HepG2 (cell line): ENCODE results near the gene ZBTB4. TPM values are rescaled to one million over a fixed set of nuclear protein-coding genes. Genes with fewer than 3 reads are reported as not detected.
A peak's percentile ranks its signal among the peaks of the same experiment; 100 is the strongest.

ENCODE experiments used
- ERF ChIP-seq: IDR thresholded peaks from 2 replicates; pipeline ENCODE4 v1.6.1; 2018; ENCODE audit warnings: missing biosample characterization, missing genetic modification reagents
- KLF9 ChIP-seq: IDR thresholded peaks from 2 replicates; pipeline ENCODE4 v1.6.1; 2016; ENCODE audit warnings: low read depth
- ZNF570 ChIP-seq: sonication (generic); formaldehyde crosslinking; IDR thresholded peaks from 2 replicates; pipeline ENCODE4 v1.4.0; 2020; ENCODE audit warnings: mild to moderate bottlenecking, missing genetic modification reagents, borderline replicate concordance
- ZNF781 ChIP-seq: sonication (generic); formaldehyde crosslinking; IDR thresholded peaks from 2 replicates; pipeline ENCODE4 v1.5.1; 2020; ENCODE audit warnings: borderline replicate concordance, mild to moderate bottlenecking, missing genetic modification reagents; ENCODE audit errors: not compliant biosample characterization
- polyA plus RNA-seq, 8 experiments: library from polyadenylated mRNA; depleted of rRNA in 3 of 8; stranded (reverse) in 7 of 8; unstranded in 1 of 8; fragments of >200 nt; fragmentation: Illumina TruSeq in 4 of 8; extraction: Trizol in 4 of 8; gene quantifications; 2 replicates each; pipeline versions ENCODE4 v1.2.1 to v1.2.3, GENCODE V29; 2011 to 2016; ENCODE audit warnings: low read depth in 4 of 8, missing spikeins in 1 of 8, mixed read lengths in 1 of 8; ENCODE audit not compliant: insufficient read depth in 1 of 8
- total RNA-seq, 5 experiments: library from RNA; depleted of rRNA; stranded (reverse); fragments of >200 nt; fragmentation: Illumina TruSeq; extraction: Trizol; gene quantifications; 2 replicates each; pipeline ENCODE4 v1.2.3, GENCODE V29; 2016; ENCODE audit warnings: low read depth in 1 of 5
- TF ChIP-seq, protein P1 (sequence below): sonication (generic); formaldehyde crosslinking; IDR thresholded peaks from 2 replicates; pipeline ENCODE4 v1.4.0; 2020; ENCODE audit warnings: missing genetic modification reagents
- TF ChIP-seq, protein P2 (sequence below): sonication (generic); formaldehyde crosslinking; IDR thresholded peaks from 2 replicates; pipeline ENCODE4 v1.8.0; 2023; ENCODE audit warnings: mild to moderate bottlenecking, missing genetic modification reagents
- TF ChIP-seq, protein P3 (sequence below): IDR thresholded peaks from 2 replicates; pipeline ENCODE4 v1.6.1; 2016; ENCODE audit warnings: low read depth, control low read depth
- TF ChIP-seq, protein P4 (sequence below), 2 experiments: fragments of 450-650 bp in 1 of 2; sonication (generic) in 1 of 2; formaldehyde crosslinking in 1 of 2; IDR thresholded peaks; 2 replicates each; pipeline versions ENCODE4 v1.6.1 to v1.8.0; 2016 to 2022; ENCODE audit warnings: antibody characterized with exemption in 1 of 2, mild to moderate bottlenecking in 1 of 2, missing genetic modification reagents in 1 of 2
- TF ChIP-seq, protein P5 (sequence below): sonication (generic); IDR thresholded peaks from 2 replicates; pipeline ENCODE4 v1.6.1; 2016; ENCODE audit warnings: low read depth, borderline replicate concordance
- TF ChIP-seq, protein P6 (sequence below): sonication (generic); formaldehyde crosslinking; IDR thresholded peaks from 2 replicates; pipeline ENCODE4 v1.5.0; 2020; ENCODE audit warnings: missing genetic modification reagents

Gene ZBTB4
- total and polyA plus RNA-seq, 2 of the 13 experiments (the other 11 are each of a cell fraction or from before 2014, with no cell fraction given), result 4.3 to 7.4 TPM

DNA sequence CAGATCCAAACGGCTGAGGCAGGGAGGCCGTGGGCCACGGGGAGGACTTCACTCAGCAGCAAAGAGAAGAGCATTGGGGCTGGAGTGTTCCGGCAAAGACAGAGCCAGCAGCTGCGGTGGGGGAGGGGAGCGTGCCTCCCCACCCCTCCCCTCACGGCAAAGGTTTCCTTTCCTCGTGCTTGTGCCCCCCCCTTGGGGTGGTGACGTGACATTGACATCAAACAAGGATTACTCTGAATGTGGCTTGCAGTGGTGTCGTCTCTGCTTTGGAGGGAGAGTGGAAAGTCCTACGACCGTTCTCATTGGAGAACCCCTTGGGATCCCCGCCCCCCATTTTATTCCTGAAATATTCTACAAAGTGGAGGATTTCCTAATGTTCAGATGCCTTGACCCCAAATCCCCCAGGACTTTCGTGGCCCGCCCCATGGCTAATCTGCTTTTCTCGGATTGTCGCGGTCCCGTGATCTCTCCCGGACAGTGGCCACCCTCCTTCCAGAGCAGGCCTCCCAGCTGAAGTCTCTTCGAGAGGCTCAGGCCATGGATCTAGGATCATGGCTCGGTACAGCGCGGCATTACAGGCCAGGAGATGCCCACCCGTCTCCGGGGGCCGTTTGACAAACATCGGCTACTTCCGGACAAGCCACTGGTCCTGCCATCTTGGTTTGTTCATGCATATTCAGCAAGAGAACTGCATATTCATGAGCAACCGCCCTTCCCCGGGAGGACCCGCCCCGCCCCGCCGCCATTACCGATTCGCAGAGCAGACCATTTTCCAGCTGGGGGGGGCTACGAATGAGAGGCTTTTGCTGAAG, 4.0 kb upstream of the ZBTB4 start (continued):
- TF ChIP-seq, protein P1, sequence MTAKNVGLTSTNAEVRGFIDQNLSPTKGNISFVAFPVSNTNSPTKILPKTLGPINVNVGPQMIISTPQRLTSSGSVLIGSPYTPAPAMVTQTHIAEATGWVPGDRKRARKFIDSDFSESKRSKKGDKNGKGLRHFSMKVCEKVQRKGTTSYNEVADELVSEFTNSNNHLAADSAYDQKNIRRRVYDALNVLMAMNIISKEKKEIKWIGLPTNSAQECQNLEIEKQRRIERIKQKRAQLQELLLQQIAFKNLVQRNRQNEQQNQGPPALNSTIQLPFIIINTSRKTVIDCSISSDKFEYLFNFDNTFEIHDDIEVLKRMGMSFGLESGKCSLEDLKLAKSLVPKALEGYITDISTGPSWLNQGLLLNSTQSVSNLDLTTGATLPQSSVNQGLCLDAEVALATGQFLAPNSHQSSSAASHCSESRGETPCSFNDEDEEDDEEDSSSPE (CRISPR knock-in tag), result 0 out of 2 replicates have a peak, but pooled peaks have one; percentile 18
- peak; percentile 38; the same call in 1 of the 2 replicates for TF ChIP-seq KLF9
- no peak for TF ChIP-seq ZNF570 (CRISPR knock-in tag)
- TF ChIP-seq, protein P2, sequence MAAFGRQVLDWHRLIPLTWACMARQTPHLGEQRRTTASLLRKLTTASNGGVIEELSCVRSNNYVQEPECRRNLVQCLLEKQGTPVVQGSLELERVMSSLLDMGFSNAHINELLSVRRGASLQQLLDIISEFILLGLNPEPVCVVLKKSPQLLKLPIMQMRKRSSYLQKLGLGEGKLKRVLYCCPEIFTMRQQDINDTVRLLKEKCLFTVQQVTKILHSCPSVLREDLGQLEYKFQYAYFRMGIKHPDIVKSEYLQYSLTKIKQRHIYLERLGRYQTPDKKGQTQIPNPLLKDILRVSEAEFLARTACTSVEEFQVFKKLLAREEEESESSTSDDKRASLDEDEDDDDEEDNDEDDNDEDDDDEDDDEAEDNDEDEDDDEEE (CRISPR knock-in tag), result no peak
- 0 out of 2 replicates have a peak, but pooled peaks have one; percentile 23 for TF ChIP-seq ERF (CRISPR knock-in tag)
- TF ChIP-seq ZNF781, result no peak
- TF ChIP-seq, protein P3, sequence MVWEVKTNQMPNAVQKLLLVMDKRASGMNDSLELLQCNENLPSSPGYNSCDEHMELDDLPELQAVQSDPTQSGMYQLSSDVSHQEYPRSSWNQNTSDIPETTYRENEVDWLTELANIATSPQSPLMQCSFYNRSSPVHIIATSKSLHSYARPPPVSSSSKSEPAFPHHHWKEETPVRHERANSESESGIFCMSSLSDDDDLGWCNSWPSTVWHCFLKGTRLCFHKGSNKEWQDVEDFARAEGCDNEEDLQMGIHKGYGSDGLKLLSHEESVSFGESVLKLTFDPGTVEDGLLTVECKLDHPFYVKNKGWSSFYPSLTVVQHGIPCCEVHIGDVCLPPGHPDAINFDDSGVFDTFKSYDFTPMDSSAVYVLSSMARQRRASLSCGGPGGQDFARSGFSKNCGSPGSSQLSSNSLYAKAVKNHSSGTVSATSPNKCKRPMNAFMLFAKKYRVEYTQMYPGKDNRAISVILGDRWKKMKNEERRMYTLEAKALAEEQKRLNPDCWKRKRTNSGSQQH, result no peak; the same call in 1 of the 2 replicates
- TF ChIP-seq, protein P4, sequence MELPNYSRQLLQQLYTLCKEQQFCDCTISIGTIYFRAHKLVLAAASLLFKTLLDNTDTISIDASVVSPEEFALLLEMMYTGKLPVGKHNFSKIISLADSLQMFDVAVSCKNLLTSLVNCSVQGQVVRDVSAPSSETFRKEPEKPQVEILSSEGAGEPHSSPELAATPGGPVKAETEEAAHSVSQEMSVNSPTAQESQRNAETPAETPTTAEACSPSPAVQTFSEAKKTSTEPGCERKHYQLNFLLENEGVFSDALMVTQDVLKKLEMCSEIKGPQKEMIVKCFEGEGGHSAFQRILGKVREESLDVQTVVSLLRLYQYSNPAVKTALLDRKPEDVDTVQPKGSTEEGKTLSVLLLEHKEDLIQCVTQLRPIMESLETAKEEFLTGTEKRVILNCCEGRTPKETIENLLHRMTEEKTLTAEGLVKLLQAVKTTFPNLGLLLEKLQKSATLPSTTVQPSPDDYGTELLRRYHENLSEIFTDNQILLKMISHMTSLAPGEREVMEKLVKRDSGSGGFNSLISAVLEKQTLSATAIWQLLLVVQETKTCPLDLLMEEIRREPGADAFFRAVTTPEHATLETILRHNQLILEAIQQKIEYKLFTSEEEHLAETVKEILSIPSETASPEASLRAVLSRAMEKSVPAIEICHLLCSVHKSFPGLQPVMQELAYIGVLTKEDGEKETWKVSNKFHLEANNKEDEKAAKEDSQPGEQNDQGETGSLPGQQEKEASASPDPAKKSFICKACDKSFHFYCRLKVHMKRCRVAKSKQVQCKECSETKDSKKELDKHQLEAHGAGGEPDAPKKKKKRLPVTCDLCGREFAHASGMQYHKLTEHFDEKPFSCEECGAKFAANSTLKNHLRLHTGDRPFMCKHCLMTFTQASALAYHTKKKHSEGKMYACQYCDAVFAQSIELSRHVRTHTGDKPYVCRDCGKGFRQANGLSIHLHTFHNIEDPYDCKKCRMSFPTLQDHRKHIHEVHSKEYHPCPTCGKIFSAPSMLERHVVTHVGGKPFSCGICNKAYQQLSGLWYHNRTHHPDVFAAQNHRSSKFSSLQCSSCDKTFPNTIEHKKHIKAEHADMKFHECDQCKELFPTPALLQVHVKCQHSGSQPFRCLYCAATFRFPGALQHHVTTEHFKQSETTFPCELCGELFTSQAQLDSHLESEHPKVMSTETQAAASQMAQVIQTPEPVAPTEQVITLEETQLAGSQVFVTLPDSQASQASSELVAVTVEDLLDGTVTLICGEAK (IDR thresholded peaks at IDR 0.05), result no peak
- TF ChIP-seq, protein P4 (CRISPR knock-in tag; IDR thresholded peaks at IDR 0.05), result peak; percentile 13; the same call in 1 of the 2 replicates
- TF ChIP-seq, protein P5, sequence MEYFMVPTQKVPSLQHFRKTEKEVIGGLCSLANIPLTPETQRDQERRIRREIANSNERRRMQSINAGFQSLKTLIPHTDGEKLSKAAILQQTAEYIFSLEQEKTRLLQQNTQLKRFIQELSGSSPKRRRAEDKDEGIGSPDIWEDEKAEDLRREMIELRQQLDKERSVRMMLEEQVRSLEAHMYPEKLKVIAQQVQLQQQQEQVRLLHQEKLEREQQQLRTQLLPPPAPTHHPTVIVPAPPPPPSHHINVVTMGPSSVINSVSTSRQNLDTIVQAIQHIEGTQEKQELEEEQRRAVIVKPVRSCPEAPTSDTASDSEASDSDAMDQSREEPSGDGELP, result no peak
- TF ChIP-seq, protein P6, sequence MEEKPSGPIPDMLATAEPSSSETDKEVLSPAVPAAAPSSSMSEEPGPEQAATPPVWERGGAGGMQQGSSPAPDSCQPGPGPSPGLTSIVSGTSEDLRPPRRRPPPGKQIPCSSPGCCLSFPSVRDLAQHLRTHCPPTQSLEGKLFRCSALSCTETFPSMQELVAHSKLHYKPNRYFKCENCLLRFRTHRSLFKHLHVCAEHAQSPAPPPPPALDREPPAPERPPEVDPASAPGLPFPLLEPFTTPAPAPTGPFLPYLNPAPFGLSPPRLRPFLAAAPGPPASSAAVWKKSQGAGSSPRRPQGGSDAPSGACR, result peak; percentile 83
